GM04504 (cell line): ENCODE data around the gene MRTFB.

Experiments
- DNase-seq: peaks from one replicate; pipeline ENCODE4 v3.0.0-alpha.2; 2012; ENCODE audit warnings: low read depth

Gene MRTFB

DNA sequence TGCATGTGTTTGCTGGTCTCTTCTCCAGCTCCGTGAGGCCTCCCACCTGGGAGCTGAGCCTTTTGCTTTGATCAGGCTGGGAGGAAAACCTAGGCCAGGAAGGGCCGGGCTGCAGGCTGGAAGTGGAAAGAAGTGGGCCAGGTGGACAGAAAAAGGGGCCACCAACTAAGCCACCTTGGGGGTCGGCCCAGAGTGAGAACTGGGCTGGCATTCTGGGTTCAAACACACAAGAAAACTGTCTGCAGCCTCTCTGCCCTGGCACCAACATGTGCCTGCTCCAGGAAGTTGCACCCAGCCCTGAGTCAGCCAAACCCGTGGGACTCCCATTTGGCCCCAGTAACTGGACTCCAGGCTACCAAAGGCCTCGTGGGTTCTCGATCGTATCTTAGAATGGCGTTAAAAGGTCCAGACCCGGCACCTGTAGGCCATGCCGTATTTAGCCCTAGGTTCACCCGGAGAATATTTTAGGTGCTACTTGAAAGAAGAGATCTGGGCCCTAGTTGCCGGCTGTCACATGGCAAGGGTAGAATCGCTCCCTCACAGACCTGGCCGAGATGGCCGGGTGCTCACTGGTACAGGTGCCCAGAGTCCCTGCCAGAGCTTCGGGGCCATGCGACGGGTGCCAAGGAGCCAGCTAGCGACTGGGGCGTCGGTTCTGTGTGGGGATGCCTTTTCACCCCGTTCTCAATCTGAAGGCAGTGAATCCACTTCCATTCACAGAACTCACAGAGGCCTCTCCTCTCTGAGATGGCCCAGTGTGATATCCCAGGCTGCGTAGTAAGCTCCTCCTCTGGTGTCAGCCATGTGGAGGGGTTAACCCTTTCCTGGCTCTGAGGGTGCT lies 236.6 kb downstream of the MRTFB start:
- DNase-seq, result no peak

DNA sequence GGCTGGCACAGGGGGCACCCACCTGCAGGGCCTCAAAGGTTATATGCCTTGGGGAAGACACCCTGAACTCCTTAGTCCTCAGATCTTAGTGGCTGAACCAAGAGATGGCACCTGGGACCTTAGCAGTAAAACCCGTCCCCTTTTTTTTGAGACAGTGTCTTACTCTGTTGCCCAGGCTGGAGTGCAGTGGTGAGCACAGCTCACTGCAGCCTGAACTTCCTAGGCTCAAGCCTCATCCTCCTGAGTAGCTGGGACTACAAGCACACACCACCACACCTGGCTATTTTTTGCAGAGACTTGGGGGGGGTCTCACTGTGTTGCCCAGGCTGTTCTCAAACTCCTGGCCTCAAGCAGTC lies 237.2 kb downstream of the MRTFB start:
- no peak for DNase-seq

DNA sequence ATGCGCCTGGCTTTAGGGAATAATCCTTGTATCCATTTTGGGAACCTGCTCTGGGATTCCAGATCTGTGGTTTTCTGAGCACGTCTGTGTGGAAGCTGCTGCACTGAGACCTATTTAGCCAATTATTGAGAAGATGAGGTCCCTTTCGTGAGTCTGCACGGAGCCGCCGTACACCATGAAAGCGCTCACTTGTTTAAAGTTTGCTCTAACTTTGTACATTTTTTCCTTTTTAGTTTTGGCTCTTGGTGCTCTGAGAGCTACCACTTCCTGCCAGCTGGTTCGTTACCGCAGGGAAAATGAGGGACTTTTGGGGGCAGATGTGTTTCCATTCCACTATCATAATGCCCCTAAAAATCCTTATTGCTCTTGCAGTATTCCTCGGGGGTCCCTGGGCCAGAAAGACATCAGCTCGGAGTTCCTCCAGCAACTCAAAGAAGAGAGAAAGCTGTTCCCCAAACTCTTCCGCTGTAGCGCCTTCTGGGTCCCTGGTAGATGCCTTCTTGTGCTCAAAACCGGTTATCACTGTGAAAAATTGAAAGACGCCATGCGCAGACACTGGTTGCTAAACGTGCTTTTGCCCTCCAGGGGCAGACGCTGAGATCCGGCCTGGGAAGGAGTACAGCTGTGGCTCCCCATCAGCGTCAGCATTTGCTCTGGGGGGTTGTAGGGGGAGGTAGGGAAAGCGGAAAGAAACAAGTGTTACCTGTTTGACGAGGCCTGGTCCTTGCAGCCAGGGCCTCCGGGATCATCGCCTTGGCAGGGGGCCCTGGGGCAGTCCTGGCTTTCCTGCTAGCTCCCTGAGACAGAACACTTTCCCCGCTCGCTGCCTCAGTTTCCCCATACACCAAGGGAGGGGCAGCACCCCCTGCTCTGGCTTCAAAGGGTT lies 238.1 kb downstream of the MRTFB start:
- no peak for DNase-seq

DNA sequence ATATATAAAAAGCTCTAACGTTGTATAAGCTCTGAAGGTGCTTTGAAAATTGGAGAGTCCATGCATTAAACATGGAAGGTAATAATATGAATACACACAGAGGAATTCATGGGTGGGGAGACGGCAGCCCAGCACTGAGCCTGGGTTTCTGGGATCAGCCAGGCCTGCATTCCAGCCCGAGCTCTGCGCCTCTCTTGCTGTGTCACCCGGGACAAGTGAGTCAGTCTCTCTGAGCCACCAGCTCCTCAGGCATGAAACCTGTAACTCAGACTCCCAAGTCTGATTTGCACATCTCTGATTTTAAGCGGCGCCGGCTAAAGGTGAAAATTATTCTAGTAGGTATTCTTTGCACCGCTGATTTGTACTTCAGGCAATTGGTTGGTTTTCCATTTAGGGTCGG lies 238.8 kb downstream of the MRTFB start:
- no peak for DNase-seq

DNA sequence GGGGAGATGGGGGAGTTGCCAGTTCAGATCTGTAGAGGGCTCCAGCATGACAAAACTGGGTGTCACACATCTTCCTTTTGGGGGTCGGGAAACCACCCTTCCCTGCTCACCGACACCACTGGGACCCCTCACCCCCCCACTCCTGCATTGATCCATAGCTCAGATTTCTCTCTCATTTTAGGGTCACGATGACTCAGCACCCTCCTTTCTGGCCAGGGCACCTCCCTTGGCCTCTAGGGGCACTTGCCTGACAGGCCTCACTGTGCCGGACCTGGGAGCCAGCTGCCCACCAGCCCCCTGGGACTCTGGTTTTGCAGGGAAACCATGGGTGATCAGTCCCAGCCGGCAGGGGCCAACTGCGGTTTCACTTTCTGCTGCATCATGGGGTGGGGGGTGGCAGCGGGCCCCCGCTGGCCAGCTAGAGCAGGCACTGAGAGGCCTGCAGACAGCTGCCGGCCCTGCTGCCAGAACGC lies 239.4 kb downstream of the MRTFB start:
- no peak for DNase-seq

DNA sequence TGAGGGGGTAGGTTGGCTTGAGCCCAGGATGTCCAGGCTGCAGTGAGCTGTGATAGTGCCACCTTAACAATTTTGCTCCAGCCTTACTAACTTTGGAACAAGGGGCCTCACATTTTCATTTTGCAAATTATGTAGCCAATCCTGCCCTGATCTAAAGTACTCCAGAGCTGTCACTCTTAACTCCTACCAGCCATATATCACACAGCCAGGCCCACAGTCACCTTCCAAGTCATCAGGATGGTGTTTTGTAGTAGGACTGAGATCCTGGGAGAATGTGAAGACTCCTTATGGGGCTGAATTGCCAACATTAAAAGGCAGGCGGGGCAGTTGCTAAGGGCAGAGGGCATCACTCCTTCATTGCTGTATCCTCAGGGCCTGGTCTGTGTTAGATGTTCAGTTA lies 243.0 kb downstream of the MRTFB start:
- DNase-seq, result no peak

DNA sequence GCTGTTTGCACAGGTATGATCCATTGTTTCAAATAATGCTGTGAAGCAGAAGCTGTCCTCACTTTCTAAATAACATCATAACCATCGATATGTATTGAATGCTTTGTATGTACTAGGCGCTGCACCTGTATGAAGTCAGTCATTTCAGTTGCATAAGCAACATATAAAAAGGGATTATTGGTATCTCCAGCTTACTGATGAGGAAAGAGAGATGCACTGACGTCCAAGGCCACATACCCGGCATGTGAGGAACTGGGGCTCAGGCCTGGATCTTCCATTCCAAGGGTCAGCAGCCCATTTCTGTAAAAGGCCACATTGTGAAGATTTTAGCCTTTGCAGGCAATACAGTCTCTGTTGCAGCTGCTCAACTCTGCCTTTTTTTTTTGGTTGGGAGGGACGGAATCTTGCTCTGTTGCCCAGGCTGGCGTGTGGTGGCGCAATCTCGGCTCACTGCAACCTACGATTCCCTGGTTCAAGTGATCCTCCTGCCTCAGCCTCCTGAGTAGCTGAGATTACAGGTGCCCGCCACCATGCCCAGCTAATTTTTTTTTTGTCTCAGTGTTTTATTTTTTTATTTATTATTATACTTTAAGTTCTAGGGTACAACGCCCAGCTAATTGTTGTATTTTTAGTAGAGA lies 244.7 kb downstream of the MRTFB start:
- no peak for DNase-seq
